GM12878 (cell line): ENCODE data around the gene PTCRA.

Experiments
- HCFC1 ChIP-seq: fragments of 150-350 bp; IDR thresholded peaks from 2 replicates; pipeline ENCODE4 v1.6.1; 2014; ENCODE audit warnings: low read length
- HDAC6 ChIP-seq: fragments of 200-600 bp; sonication (generic); IDR thresholded peaks from one replicate; pipeline ENCODE4 v1.8.0; 2017; ENCODE audit warnings: antibody characterized with exemption; ENCODE audit not compliant: unreplicated experiment
- POLR2A ChIP-seq: IDR thresholded peaks from 2 replicates; pipeline ENCODE4 v1.6.1; 2011; ENCODE audit warnings: low read depth, mild to moderate bottlenecking, low read length
- POLR2AphosphoS2 ChIP-seq: IDR thresholded peaks from 2 replicates; pipeline ENCODE4 v1.6.1; 2011; ENCODE audit warnings: low read depth, mild to moderate bottlenecking, low read length, improper control_type of control experiment, moderate library complexity
- SREBF2 ChIP-seq: IDR thresholded peaks from 2 replicates; pipeline ENCODE4 v1.6.1; 2012; ENCODE audit warnings: mild to moderate bottlenecking, low read length
- TF ChIP-seq, protein P1 (sequence below): IDR thresholded peaks from 2 replicates; pipeline ENCODE4 v1.6.1; 2011; ENCODE audit warnings: borderline replicate concordance, low read depth, mild to moderate bottlenecking, moderate library complexity, mixed read lengths, low read length; ENCODE audit not compliant: insufficient read depth; ENCODE audit errors: extremely low read length

DNA sequence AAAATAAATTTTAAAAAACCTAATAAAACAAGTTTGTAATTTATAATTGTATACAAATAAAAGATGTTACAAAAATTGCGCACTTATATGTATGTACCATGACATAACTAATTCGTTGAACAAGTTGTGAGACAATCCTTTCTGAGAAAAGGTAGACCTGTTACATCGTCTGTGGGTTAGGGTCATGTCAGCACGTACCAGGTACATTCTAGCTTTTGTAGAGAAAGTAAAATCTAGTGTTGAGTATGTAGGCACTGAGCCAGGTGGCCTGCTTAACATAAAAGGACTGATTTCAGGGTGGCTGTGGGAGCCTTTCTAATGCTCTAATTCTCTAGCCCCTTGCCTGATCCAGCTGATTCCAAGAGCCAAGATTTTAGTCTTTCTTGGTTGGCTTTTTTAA lies 26.0 kb upstream of the PTCRA start:
- TF ChIP-seq POLR2AphosphoS2 (no peak), POLR2A (no peak), SREBF2 (no peak), HDAC6 (no peak), HCFC1 (no peak)
- TF ChIP-seq, protein P1, sequence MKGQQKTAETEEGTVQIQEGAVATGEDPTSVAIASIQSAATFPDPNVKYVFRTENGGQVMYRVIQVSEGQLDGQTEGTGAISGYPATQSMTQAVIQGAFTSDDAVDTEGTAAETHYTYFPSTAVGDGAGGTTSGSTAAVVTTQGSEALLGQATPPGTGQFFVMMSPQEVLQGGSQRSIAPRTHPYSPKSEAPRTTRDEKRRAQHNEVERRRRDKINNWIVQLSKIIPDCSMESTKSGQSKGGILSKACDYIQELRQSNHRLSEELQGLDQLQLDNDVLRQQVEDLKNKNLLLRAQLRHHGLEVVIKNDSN = no peak
